Calu3 (cell line): ENCODE measurements around the gene DRD4. TPM values are rescaled to one million over a fixed set of nuclear protein-coding genes. Genes with fewer than 3 reads are reported as not detected.
"Not testable (repeated sequence)": the region's sequence is repeated elsewhere in the genome, so short reads cannot be mapped to it uniquely, and the experiment has no call there.

ENCODE experiments used
- BruUV-seq: library from RNA; stranded (reverse); fragments of 400-500 nt; replicated peaks from 2 replicates; lab custom pipeline; 2021; lab: Mats Ljungman, UMichigan
- CTCF ChIA-PET: fragments of 300-600 bp; sonication (Branson Sonifier 250); formaldehyde crosslinking; loops from one replicate; lab custom pipeline; 2022; ENCODE audit warnings: antibody characterized with exemption; lab: Charles Lee
- DNase-seq: peaks from one replicate; pipeline ENCODE4 v3.0.0; 2022
- H3K27ac Mint-ChIP-seq: one replicate; pipeline ENCODE4 v1.8.0; 2022; ENCODE audit warnings: mixed read lengths; ENCODE audit not compliant: unreplicated experiment
- H3K27me3 Mint-ChIP-seq: one replicate; pipeline ENCODE4 v1.8.0; 2022; ENCODE audit warnings: mixed read lengths; ENCODE audit not compliant: unreplicated experiment
- H3K36me3 Mint-ChIP-seq: one replicate; pipeline ENCODE4 v1.8.0; 2022; ENCODE audit warnings: mild to moderate bottlenecking, moderate library complexity, mixed read lengths; ENCODE audit not compliant: insufficient read depth, unreplicated experiment
- H3K4me1 Mint-ChIP-seq: one replicate; pipeline ENCODE4 v1.8.0; 2022; ENCODE audit warnings: mild to moderate bottlenecking, low read depth, mixed read lengths; ENCODE audit not compliant: unreplicated experiment
- H3K4me3 Mint-ChIP-seq: one replicate; pipeline ENCODE4 v1.8.0; 2022; ENCODE audit warnings: mild to moderate bottlenecking, low read depth, moderate library complexity, mixed read lengths; ENCODE audit not compliant: unreplicated experiment
- H3K9me3 Mint-ChIP-seq: one replicate; pipeline ENCODE4 v1.8.0; 2022; ENCODE audit warnings: low read depth, mixed read lengths; ENCODE audit not compliant: unreplicated experiment
- CTCF ChIP-seq: fragments of 200-600 bp; IDR thresholded peaks from one replicate; pipeline ENCODE4 v1.8.0; 2022; ENCODE audit warnings: antibody characterized with exemption; ENCODE audit not compliant: unreplicated experiment
- intact Hi-C: fragments of 100-400 bp; cut with micrococcal nuclease; formaldehyde crosslinking; loops from one replicate; pipeline ENCODE4 v1.10.0; 2022; ENCODE audit not compliant: unreplicated experiment
- total RNA-seq: library from RNA; stranded (reverse); gene quantifications from 2 replicates; pipeline ENCODE4 v1.2.3, GENCODE V29; 2022

DRD4 gene
- total RNA-seq, 1 experiment from 2014 or later, result 1.3 TPM

- no peak for DNase-seq
- H3K27ac Mint-ChIP-seq, result no peak overlapping the region
- no peaks in the 10 kb centered on the region for H3K4me1 Mint-ChIP-seq
- BruUV-seq, result no TSS peak
- CTCF ChIA-PET, result no interaction called here
- no peak overlapping the region for H3K4me3 Mint-ChIP-seq
- H3K36me3 Mint-ChIP-seq, result peaks cover 53% of the 10 kb centered on the region
- H3K9me3 Mint-ChIP-seq, result no peaks in the 10 kb centered on the region
- no peak for TF ChIP-seq CTCF
- H3K27me3 Mint-ChIP-seq, result no peaks in the 10 kb centered on the region
- intact Hi-C loops, result no loop called here
These were observed 8.5 kb downstream of the DRD4 start for GRCh38 chr11:645536-645935.

- BruUV-seq, result no TSS peak
- peaks cover 55% of the 10 kb centered on the region for H3K36me3 Mint-ChIP-seq
- H3K4me3 Mint-ChIP-seq, result no peak overlapping the region
- no peaks in the 10 kb centered on the region for H3K4me1 Mint-ChIP-seq
- DNase-seq, result no peak
- intact Hi-C loops, result no loop called here
- H3K9me3 Mint-ChIP-seq, result no peaks in the 10 kb centered on the region
- no peaks in the 10 kb centered on the region for H3K27me3 Mint-ChIP-seq
- H3K27ac Mint-ChIP-seq, result no peak overlapping the region
- CTCF ChIA-PET, result no interaction called here
- no peak for TF ChIP-seq CTCF
These were observed 9.1 kb downstream of the DRD4 start for GRCh38 chr11:646214-646613.

- intact Hi-C loops, H3K27ac Mint-ChIP-seq, H3K4me3 Mint-ChIP-seq, DNase-seq, H3K9me3 Mint-ChIP-seq, H3K27me3 Mint-ChIP-seq, CTCF ChIA-PET, BruUV-seq, H3K4me1 Mint-ChIP-seq: not testable (repeated sequence)
- peaks cover 56% of the 10 kb centered on the region for H3K36me3 Mint-ChIP-seq
These were observed 10.6 kb downstream of the DRD4 start for GRCh38 chr11:647672-648158.

- no peaks in the 10 kb centered on the region for H3K9me3 Mint-ChIP-seq
- CTCF ChIA-PET, result no interaction called here
- BruUV-seq, result no TSS peak
- H3K36me3 Mint-ChIP-seq, result peaks cover 67% of the 10 kb centered on the region
- DNase-seq, result no peak
- intact Hi-C loops, result no loop called here
- no peak for TF ChIP-seq CTCF
- no peak overlapping the region for H3K27ac Mint-ChIP-seq
- H3K4me1 Mint-ChIP-seq, result peaks cover 11% of the 10 kb centered on the region
- H3K4me3 Mint-ChIP-seq, result no peak overlapping the region
- no peaks in the 10 kb centered on the region for H3K27me3 Mint-ChIP-seq
These were observed 13.4 kb downstream of the DRD4 start for GRCh38 chr11:650482-650881.

- Mint-ChIP-seq H3K36me3 (peaks cover 65% of the 10 kb centered on the region), H3K4me1 (peaks cover 13% of the 10 kb centered on the region)
- H3K27me3 Mint-ChIP-seq, BruUV-seq, intact Hi-C loops, H3K27ac Mint-ChIP-seq, H3K4me3 Mint-ChIP-seq, DNase-seq, H3K9me3 Mint-ChIP-seq: not testable (repeated sequence)
- CTCF ChIA-PET, result interaction anchor here (0.7 kb wide), 2 partner anchors 39 to 1594 kb away, joined by 4 to 8 read pairs; no protein-coding TSS in a partner anchor
These were observed 16.1 kb downstream of the DRD4 start for GRCh38 chr11:653136-653535.
